GM12878 (cell line): Measurements from ENCODE around the gene USP36. TPM values are rescaled to one million over a fixed set of nuclear protein-coding genes. Genes with fewer than 3 reads are reported as not detected.

ENCODE experiments used
- ATAC-seq: fragments of 200-7000 bp; cut with Tn5 transposase; 3 replicates; pipeline ENCODE4 v1.9.1; 2020; ENCODE audit warnings: mild to moderate bottlenecking, moderate library complexity
- BruUV-seq: library from RNA; stranded (reverse); fragments of 400-500 nt; replicated peaks from 2 replicates; lab custom pipeline; 2021; lab: Mats Ljungman, UMichigan
- CTCF ChIA-PET: fragments of 300-600 bp; sonication (Branson Sonifier 250); formaldehyde crosslinking; extraction: SDS; loops from one replicate; lab custom pipeline; 2021; ENCODE audit warnings: inconsistent platforms; lab: Yijun Ruan, JAX
- POLR2A ChIA-PET: fragments of 350-600 bp; formaldehyde crosslinking; extraction: SDS; loops from one replicate; lab custom pipeline; 2021; ENCODE audit warnings: inconsistent platforms; lab: Charles Lee
- RAD21 ChIA-PET: fragments of 300-600 bp; sonication (Branson Sonifier 250); formaldehyde crosslinking; loops from one replicate; lab custom pipeline; 2023; ENCODE audit warnings: antibody characterized with exemption; ENCODE audit not compliant: unreplicated experiment; lab: Charles Lee
- SMC1A ChIA-PET: fragments of 300-600 bp; sonication (Branson Sonifier 250); formaldehyde crosslinking; loops from one replicate; lab custom pipeline; 2023; ENCODE audit not compliant: unreplicated experiment, uncharacterized antibody; lab: Charles Lee
- DNase-seq: peaks from one replicate; pipeline ENCODE4 v3.0.0-alpha.2; 2011; ENCODE audit warnings: low read depth, low spot score
- FAIRE-seq: peaks from 3 replicates; lab custom pipeline; 2011; peaks lifted over from hg19 to GRCh38; lab: Jason Lieb, UNC
- H2AFZ ChIP-seq: 2 replicates; pipeline ENCODE4 v1.6.0; 2011; ENCODE audit warnings: low read depth, low read length, control low read depth; ENCODE audit not compliant: control insufficient read depth
- H3K27ac ChIP-seq: 2 replicates; pipeline ENCODE4 v1.5.1; 2011; ENCODE audit warnings: control low read depth; ENCODE audit not compliant: control insufficient read depth, insufficient read depth
- H3K27me3 ChIP-seq, 2 experiments: replicated peaks in 1 of 2; 2 replicates each; pipeline versions ENCODE4 v1.6.0 to v1.6.1; 2011; ENCODE audit warnings: low read length in 1 of 2; ENCODE audit not compliant: control insufficient read depth in 2 of 2, insufficient read depth in 2 of 2
- H3K36me3 ChIP-seq, 2 experiments: 2 replicates each; pipeline ENCODE4 v1.5.1; 2011; ENCODE audit warnings: low read length in 1 of 2; ENCODE audit not compliant: control insufficient read depth in 2 of 2, insufficient read depth in 2 of 2
- H3K4me1 ChIP-seq: 2 replicates; pipeline ENCODE4 v1.6.1; 2011; ENCODE audit warnings: mild to moderate bottlenecking, low read length, moderate library complexity, mixed read lengths; ENCODE audit not compliant: control insufficient read depth, insufficient read depth
- H3K4me2 ChIP-seq: 2 replicates; pipeline ENCODE4 v1.6.0; 2011; ENCODE audit warnings: control low read depth; ENCODE audit not compliant: control insufficient read depth, insufficient read depth
- H3K4me3 ChIP-seq: fragments of 200-600 bp; sonication (generic); 2 replicates; pipeline ENCODE4 v1.5.1; 2016
- H3K79me2 ChIP-seq: 2 replicates; pipeline ENCODE4 v1.6.0; 2011; ENCODE audit warnings: low read length; ENCODE audit not compliant: control insufficient read depth, insufficient read depth
- H3K9ac ChIP-seq: 2 replicates; pipeline ENCODE4 v1.8.0; 2011; ENCODE audit warnings: low read length, control low read depth, mixed read lengths; ENCODE audit not compliant: control insufficient read depth, insufficient read depth
- H3K9me3 ChIP-seq: replicated peaks from 3 replicates; pipeline ENCODE4 v1.5.1; 2011; ENCODE audit warnings: mild to moderate bottlenecking, low read length; ENCODE audit not compliant: control insufficient read depth, insufficient read depth
- H4K20me1 ChIP-seq: 2 replicates; pipeline ENCODE4 v1.6.0; 2011; ENCODE audit not compliant: control insufficient read depth, insufficient read depth
- EZH2 ChIP-seq: IDR thresholded peaks from 2 replicates; pipeline ENCODE4 v1.6.1; 2012; ENCODE audit warnings: low read depth, mild to moderate bottlenecking, control low read depth, inconsistent platforms, low read length, borderline replicate concordance; ENCODE audit not compliant: control insufficient read depth
- IRF3 ChIP-seq: fragments of 450-650 bp; IDR thresholded peaks from 2 replicates; pipeline ENCODE4 v1.6.1; 2014; ENCODE audit warnings: mild to moderate bottlenecking
- NFIC ChIP-seq: IDR thresholded peaks from 2 replicates; pipeline ENCODE4 v1.6.1; 2012; ENCODE audit warnings: low read depth, mild to moderate bottlenecking, inconsistent platforms, low read length, moderate library complexity
- TBL1XR1 ChIP-seq: IDR thresholded peaks from 2 replicates; pipeline ENCODE4 v1.6.1; 2012; ENCODE audit warnings: low read depth, low read length, improper control_type of control experiment
- WGBS: methylation state at CpG from one replicate; pipeline ENCODE4 v1.1.6; 2016; ENCODE audit warnings: low lambda C conversion rate; ENCODE audit not compliant: insufficient replicate concordance, insufficient coverage; ENCODE audit errors: missing lambda C conversion rate; 5-methylcytosine and 5-hydroxymethylcytosine counted together
- in situ Hi-C: fragments of 300-500 bp; cut with MboI; formaldehyde crosslinking; loops from 9 replicates; pipeline ENCODE4 v1.14.3; 2018; ENCODE audit warnings: mixed read lengths
- intact Hi-C: fragments of 100-400 bp; cut with micrococcal nuclease; formaldehyde crosslinking; loops from one replicate; pipeline ENCODE4 v1.14.2; 2022; ENCODE audit not compliant: unreplicated experiment
- polyA plus RNA-seq, 11 experiments: library from polyadenylated mRNA; depleted of rRNA in 4 of 11; unstranded in 6 of 11; stranded (reverse) in 5 of 11; fragments of >200 nt; fragmentation: Nextera tagmentation in 4 of 11; fragmentation: Illumina TruSeq in 1 of 11; extraction: Ambion mirVana in 4 of 11; extraction: Trizol in 1 of 11; gene quantifications; 1 replicate in 1 of 11; 2 replicates in 10 of 11; pipeline versions ENCODE4 v1.2.1 to v1.2.3, GENCODE V29; 2011 to 2016; ENCODE audit warnings: inconsistent platforms in 2 of 11, missing spikeins in 2 of 11, low read depth in 1 of 11
- total RNA-seq, 4 experiments: library from RNA; depleted of rRNA in 3 of 4; stranded (reverse); fragments of >200 nt in 3 of 4; fragmentation: Illumina TruSeq in 1 of 4; extraction: Trizol in 1 of 4; gene quantifications; 2 replicates each; pipeline versions ENCODE4 v1.2.1 to v1.2.3, GENCODE V29; 2013 to 2021
- TF ChIP-seq, protein P1 (sequence below), 3 experiments: IDR thresholded peaks in 2 of 3; conservative IDR thresholded peaks in 1 of 3; 2 replicates each; pipeline ENCODE4 v1.5.1; 2011; ENCODE audit warnings: low read depth in 3 of 3, low read length in 3 of 3, mild to moderate bottlenecking in 3 of 3, control low read depth in 2 of 3, moderate library complexity in 2 of 3, inconsistent platforms in 1 of 3, mixed read lengths in 1 of 3; ENCODE audit not compliant: control insufficient read depth in 2 of 3, insufficient read depth in 1 of 3; ENCODE audit errors: extremely low read depth in 1 of 3

Gene USP36
- total and polyA plus RNA-seq, 10 of the 15 experiments (the other 5 are each of a cell fraction or from before 2014, with no cell fraction given): 7.2 to 65.7 (median 33.6) TPM

GRCh38 chr17:78824240-78824639 is 16.4 kb downstream of the USP36 start:
- TF ChIP-seq EZH2: no peak
- Histone ChIP-seq H3K79me2 (no peaks in the 10 kb centered on the region; the same call in none of the 2 replicates), H3K4me2 (no peak overlapping the region), H3K36me3 (peaks cover 43 to 52% of the 10 kb centered on the region in 2 experiments), H3K27me3 (no peaks in the 10 kb centered on the region), H3K27ac (no peak overlapping the region), H3K4me3 (no peak overlapping the region), H2AFZ (no peak overlapping the region), H3K9ac (no peak overlapping the region), H3K4me1 (no peaks in the 10 kb centered on the region), H4K20me1 (no peaks in the 10 kb centered on the region; the same call in 1 of the 2 replicates), H3K9me3 (no peaks in the 10 kb centered on the region)
- no peak for DNase-seq
- RAD21 ChIA-PET: no interaction called here
- BruUV-seq: no TSS peak
- intact Hi-C loops: no loop called here
- no peak for FAIRE-seq
- WGBS: 99% methylated on average over 7 of the region's 7 CpGs
- no peak for ATAC-seq
- CTCF ChIA-PET: no interaction called here
- POLR2A ChIA-PET: no interaction called here
- SMC1A ChIA-PET: no interaction called here
- in situ Hi-C loops: no loop called here

DNA sequence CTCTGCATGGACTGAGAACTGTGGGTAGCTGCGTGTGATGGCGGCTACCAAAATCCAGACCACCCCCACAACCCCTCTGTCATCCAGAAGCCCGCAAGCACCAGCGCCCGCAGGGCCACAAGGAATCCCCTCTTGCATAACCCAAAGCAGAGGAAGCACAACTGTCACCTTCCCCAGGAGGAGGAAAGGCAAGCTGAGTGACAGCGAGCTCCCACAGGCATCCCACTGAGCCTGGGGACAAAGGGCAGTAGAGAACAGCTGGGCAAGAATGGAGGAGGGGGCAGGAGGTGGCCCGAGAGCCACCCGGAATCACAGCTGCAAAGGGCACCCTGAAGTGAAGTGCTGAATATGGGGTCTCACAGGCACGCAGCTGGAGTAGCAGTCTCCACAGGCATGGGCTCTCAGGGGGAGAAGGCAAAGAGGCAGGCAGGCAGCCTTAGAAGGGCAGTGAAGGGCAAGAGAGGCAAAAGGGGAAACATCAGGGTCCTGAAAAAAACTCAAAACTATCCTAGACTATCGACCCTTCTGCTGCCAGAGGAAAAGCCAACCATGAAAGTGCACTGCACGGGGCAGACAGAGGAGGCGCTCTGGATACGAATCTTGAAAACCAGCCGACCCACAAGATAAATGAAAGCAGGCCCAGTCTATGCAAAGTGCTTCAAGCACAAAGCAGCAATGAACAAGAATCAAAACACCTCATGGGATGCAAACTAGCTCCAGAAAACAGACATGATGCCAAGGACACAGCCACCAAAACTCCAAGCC is 17.1 kb downstream of the USP36 start:
- Histone ChIP-seq H3K4me1 (no peaks in the 10 kb centered on the region), H3K36me3 (peaks cover 44 to 54% of the 10 kb centered on the region in 2 experiments), H3K4me3 (no peak overlapping the region), H3K9me3 (no peaks in the 10 kb centered on the region), H3K79me2 (no peaks in the 10 kb centered on the region; the same call in none of the 2 replicates), H3K27ac (no peak overlapping the region), H4K20me1 (no peaks in the 10 kb centered on the region; the same call in 1 of the 2 replicates), H2AFZ (no peak overlapping the region), H3K9ac (no peak overlapping the region), H3K27me3 (no peaks in the 10 kb centered on the region), H3K4me2 (no peak overlapping the region)
- no peak for FAIRE-seq
- intact Hi-C loops (no loop called here), in situ Hi-C loops (no loop called here)
- ATAC-seq: no peak
- WGBS: 89% methylated on average over 14 of the region's 14 CpGs
- DNase-seq: no peak
- ChIA-PET CTCF (no interaction called here), SMC1A (no interaction called here), POLR2A (interaction anchor here (1.1 kb wide), 1 partner anchor 14 kb away, joined by 3 read pairs; no protein-coding TSS in a partner anchor), RAD21 (no interaction called here)
- TF ChIP-seq NFIC: no peak
- TF ChIP-seq, protein P1, sequence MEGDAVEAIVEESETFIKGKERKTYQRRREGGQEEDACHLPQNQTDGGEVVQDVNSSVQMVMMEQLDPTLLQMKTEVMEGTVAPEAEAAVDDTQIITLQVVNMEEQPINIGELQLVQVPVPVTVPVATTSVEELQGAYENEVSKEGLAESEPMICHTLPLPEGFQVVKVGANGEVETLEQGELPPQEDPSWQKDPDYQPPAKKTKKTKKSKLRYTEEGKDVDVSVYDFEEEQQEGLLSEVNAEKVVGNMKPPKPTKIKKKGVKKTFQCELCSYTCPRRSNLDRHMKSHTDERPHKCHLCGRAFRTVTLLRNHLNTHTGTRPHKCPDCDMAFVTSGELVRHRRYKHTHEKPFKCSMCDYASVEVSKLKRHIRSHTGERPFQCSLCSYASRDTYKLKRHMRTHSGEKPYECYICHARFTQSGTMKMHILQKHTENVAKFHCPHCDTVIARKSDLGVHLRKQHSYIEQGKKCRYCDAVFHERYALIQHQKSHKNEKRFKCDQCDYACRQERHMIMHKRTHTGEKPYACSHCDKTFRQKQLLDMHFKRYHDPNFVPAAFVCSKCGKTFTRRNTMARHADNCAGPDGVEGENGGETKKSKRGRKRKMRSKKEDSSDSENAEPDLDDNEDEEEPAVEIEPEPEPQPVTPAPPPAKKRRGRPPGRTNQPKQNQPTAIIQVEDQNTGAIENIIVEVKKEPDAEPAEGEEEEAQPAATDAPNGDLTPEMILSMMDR (IDR thresholded peaks at IDR 0.05 in 2 of 3, conservative IDR thresholded peaks at IDR 0.05 in 1 of 3; ENCODE audit: control insufficient read depth in 2 of 3, extremely low read depth in 1 of 3, insufficient read depth in 1 of 3, low read depth in 3 of 3, low read length in 3 of 3): 0 out of 6 replicates have a peak, but pooled peaks of 1 of the 3 experiments have one; percentile 3
- TF ChIP-seq TBL1XR1: no peak
- TF ChIP-seq IRF3: no peak
- BruUV-seq: no TSS peak
